Measurements from ENCODE around the gene CSNK2A1. TPM values are rescaled to one million over a fixed set of nuclear protein-coding genes. Genes with fewer than 3 reads are reported as not detected.

The CSNK2A1 gene
- total and polyA plus RNA-seq, 12 donors = 18.9 to 192 (median 94.1) TPM

DNA sequence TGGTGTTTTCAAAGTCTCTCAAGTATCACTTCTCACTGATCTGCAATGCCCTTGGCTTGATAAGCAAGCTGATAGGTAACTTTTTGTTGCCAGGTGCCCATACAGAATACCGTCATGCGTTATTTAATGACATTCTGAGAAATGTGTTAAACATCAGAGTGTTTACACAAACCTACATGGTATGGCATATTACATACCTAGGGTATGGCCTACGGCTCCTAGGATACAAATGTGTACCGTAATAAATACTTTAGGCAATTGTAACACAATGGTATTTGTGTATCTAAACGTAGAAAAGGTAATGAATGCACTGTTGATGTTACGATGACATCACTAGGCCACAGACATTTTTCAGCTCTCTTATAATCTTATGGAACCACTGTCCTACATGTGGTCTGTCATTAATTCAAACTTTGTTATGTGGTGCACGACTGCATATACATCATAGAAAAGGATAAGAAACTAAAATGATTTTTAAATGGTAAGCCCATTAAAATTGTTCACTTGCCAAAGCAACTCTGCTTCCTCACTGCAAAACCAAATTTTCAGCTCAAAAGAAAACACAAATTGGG, 35.7 kb downstream of the CSNK2A1 start:
- Histone ChIP-seq H3K9me3 (replicated peaks in 1 of 3) (no peaks in the 10 kb centered on the region), H3K4me1 (replicated peaks in 1 of 2) (peaks cover 0 to 7% of the 10 kb centered on the region in 2 donors), H3K4me3 (no peak overlapping the region), H3K27me3 (no peaks in the 10 kb centered on the region), H3K36me3 (replicated peaks in 1 of 2) (peaks cover 0 to 47% of the 10 kb centered on the region in 2 donors), H3K27ac (no peak overlapping the region)
- 87 to 93% (median 92%) methylated on average over 7 of the region's 7 CpGs for WGBS, 4 donors
- DNase-seq = no peak
- no peak for TF ChIP-seq POLR2A (IDR thresholded peaks at IDR 0.05)
- TF ChIP-seq, protein P1, sequence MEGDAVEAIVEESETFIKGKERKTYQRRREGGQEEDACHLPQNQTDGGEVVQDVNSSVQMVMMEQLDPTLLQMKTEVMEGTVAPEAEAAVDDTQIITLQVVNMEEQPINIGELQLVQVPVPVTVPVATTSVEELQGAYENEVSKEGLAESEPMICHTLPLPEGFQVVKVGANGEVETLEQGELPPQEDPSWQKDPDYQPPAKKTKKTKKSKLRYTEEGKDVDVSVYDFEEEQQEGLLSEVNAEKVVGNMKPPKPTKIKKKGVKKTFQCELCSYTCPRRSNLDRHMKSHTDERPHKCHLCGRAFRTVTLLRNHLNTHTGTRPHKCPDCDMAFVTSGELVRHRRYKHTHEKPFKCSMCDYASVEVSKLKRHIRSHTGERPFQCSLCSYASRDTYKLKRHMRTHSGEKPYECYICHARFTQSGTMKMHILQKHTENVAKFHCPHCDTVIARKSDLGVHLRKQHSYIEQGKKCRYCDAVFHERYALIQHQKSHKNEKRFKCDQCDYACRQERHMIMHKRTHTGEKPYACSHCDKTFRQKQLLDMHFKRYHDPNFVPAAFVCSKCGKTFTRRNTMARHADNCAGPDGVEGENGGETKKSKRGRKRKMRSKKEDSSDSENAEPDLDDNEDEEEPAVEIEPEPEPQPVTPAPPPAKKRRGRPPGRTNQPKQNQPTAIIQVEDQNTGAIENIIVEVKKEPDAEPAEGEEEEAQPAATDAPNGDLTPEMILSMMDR (IDR thresholded peaks at IDR 0.05) = no peak
- intact Hi-C loops (cut with DNase I) = no loop called here

DNA sequence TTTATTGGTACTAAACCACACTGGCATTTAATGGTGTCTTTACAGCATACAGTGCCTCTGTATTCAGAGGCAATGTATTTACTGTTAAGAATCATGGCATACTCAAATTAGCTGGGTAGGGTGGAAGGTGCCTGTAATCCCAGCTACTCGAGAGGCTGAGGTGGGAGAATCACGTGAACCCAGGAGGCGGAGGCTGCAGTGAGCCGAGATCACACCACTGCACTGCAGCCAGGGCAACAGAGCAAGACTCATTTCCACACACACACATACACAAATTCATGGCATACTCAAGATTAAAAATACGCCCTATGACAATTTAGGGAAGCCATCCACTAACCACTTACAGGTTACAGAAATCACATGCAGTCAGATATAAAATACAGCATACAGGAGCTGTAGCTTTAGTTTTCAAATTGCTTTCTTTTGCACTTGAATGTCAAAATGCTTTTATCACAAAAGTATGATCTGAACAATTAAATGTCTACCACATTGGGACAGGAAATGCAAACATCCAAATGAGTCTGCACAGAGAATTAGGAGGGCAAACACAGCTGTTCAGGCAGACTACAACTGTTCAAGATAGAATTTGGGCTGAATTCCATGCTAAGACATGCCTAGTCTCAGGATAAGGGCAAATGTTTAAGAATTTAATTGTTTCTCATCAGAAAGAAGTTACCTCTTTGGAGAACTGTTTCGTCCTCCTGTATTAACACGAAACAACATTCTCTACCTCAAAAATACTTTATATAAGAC, 36.4 kb downstream of the CSNK2A1 start:
- intact Hi-C loops (cut with DNase I) = no loop called here
- H3K27me3 ChIP-seq = no peaks in the 10 kb centered on the region
- WGBS, 4 donors = 93 to 96% (median 94%) methylated on average over 7 of the region's 7 CpGs
- no peak overlapping the region for H3K4me3 ChIP-seq
- no peaks in the 10 kb centered on the region for H3K9me3 ChIP-seq (replicated peaks in 1 of 3)
- no peak for TF ChIP-seq POLR2A (IDR thresholded peaks at IDR 0.05)
- TF ChIP-seq, protein P1 (IDR thresholded peaks at IDR 0.05) = no peak
- peaks cover 0 to 54% of the 10 kb centered on the region in 2 donors for H3K36me3 ChIP-seq (replicated peaks in 1 of 2)
- peaks cover 0 to 4% of the 10 kb centered on the region in 2 donors for H3K4me1 ChIP-seq (replicated peaks in 1 of 2)
- no peak for DNase-seq
- H3K27ac ChIP-seq = no peak overlapping the region

DNA sequence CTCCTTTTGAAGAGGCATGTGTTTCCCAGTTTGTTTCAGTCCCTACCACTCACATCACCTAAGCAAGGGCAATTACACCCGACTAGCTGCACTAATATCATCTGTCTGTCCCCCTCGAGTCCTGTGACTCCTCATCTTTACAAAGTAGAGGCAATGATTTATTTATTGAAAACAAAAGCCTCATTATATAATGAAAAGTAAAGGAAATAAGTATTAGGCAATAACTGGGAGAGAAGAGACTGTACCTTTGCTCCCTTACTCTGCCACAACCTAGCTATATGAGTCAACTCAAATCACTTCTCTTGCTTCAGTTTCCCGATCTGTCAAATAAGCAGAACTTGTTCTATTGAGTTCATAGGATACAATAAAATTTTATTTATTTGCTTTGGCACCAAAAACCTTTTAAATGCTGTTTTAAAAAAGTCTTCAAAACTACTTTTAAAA, 38.9 kb downstream of the CSNK2A1 start:
- intact Hi-C loops (cut with DNase I) = no loop called here
- no peak for TF ChIP-seq POLR2A (IDR thresholded peaks at IDR 0.05)
- TF ChIP-seq, protein P1 (IDR thresholded peaks at IDR 0.05) = no peak
- Histone ChIP-seq H3K27ac (no peak overlapping the region), H3K4me3 (no peak overlapping the region), H3K36me3 (replicated peaks in 1 of 2) (peaks cover 0 to 70% of the 10 kb centered on the region in 2 donors), H3K9me3 (replicated peaks in 1 of 3) (no peaks in the 10 kb centered on the region), H3K4me1 (replicated peaks in 1 of 2) (no peaks in the 10 kb centered on the region), H3K27me3 (no peaks in the 10 kb centered on the region)
- DNase-seq = no peak
- WGBS, 4 donors = 69 to 86% (median 79%) methylated on average over 3 of the region's 3 CpGs

DNA sequence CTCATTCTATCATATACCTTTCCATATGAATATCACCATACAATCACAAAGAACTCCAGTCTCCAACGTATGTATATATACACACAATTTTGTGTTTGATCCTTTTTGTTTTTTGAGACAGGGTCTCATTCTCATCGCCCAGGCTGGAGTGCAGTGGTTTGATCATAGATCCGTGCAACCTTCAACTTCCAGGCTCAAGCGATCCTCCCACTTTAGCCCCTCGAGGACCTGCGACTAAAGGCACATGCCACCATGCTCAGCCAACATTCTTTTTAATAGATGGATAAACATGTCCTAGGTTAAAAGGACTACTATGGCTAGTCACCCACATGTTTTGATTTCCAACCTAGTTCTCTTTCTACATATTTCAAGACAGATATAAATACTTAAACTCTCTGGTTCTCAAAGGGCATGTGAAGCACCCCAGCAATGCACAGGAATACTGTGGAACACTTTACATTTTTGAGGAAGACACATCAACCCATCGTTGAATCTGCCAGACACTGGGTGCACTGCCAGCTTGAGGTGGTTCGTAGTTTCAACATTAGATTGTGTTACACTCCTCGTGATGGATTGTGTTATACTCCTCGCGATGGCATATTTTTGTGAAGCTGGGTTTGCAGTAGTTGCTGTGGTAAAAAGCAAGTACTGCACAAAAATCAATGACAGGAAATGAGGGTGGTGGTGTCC, 40.4 kb downstream of the CSNK2A1 start:
- no peak for TF ChIP-seq POLR2A (IDR thresholded peaks at IDR 0.05)
- TF ChIP-seq, protein P1 (IDR thresholded peaks at IDR 0.05) = no peak
- H3K4me3 ChIP-seq = no peak overlapping the region
- no peak for DNase-seq
- H3K36me3 ChIP-seq (replicated peaks in 1 of 2) = peaks cover 0 to 85% of the 10 kb centered on the region in 2 donors
- no peak overlapping the region for H3K27ac ChIP-seq
- no peaks in the 10 kb centered on the region for H3K27me3 ChIP-seq
- H3K4me1 ChIP-seq (replicated peaks in 1 of 2) = no peaks in the 10 kb centered on the region
- no peaks in the 10 kb centered on the region for H3K9me3 ChIP-seq (replicated peaks in 1 of 3)
- intact Hi-C loops (cut with DNase I) = no loop called here
- WGBS, 4 donors = 92 to 97% (median 95%) methylated on average over 11 of the region's 11 CpGs

Measured in adrenal gland (tissue), 12 donors.